NCI-H345 treated with DMSO at 0.1 percent for 48 hours (cell line): Measurements from ENCODE around the gene HES7.
"Not testable (repeated sequence)": the region's sequence is repeated elsewhere in the genome, so short reads cannot be mapped to it uniquely, and the experiment has no call there.

Experiments used
- DNase-seq: peaks from one replicate; lab custom pipeline; 2025; ENCODE audit not compliant: unreplicated experiment; lab: John Stamatoyannopoulos, UW

The HES7 gene

GRCh38 chr17:8123695-8124349 lies at the start of gene HES7:
HES7 (minus strand) TSS chr17:8124106; CDS start chr17:8124084, 22 bp downstream.
- no peak for DNase-seq

GRCh38 chr17:8173056-8173870 lies 49.4 kb upstream of the HES7 start:
- DNase-seq, result peak; percentile 83

- DNase-seq, result not testable (repeated sequence)
These were observed 46.3 kb upstream of the HES7 start for GRCh38 chr17:8170186-8170585.

GRCh38 chr17:8167526-8167925 lies 43.6 kb upstream of the HES7 start:
- DNase-seq, result no peak

GRCh38 chr17:8166731-8167130 lies 42.8 kb upstream of the HES7 start:
- no peak for DNase-seq

DNA sequence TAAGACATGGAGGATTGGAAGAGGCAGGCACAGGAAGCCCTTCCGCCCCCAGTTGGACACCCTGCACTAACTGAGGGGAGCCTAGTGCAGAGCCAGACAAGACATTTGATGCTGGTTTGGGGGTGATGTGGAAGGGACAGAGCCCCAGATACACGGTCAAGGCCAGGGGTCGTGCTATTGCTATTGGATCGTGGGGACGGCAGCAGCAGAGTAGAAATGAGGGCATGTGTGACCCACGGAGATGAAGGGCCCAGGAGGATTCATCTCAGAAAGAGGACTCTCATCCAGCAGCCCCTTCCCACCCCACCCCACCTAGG lies 40.9 kb upstream of the HES7 start:
- DNase-seq, result no peak

- DNase-seq, result no peak
These were observed 40.3 kb upstream of the HES7 start for GRCh38 chr17:8163978-8164814.

- DNase-seq, result peak; percentile 10
These were observed 39.4 kb upstream of the HES7 start for GRCh38 chr17:8162997-8163977.

GRCh38 chr17:8162233-8162996 lies 38.5 kb upstream of the HES7 start, which contains the start of gene VAMP2:
VAMP2 (minus strand) TSS chr17:8162948; CDS start chr17:8162879, 69 bp downstream.
- DNase-seq, result peak; percentile 46

GRCh38 chr17:8161289-8162232 lies 37.7 kb upstream of the HES7 start:
- DNase-seq, result no peak

GRCh38 chr17:8160741-8161221 lies 36.9 kb upstream of the HES7 start:
- DNase-seq, result no peak

- no peak for DNase-seq
These were observed 36.3 kb upstream of the HES7 start for GRCh38 chr17:8160224-8160577.

DNA sequence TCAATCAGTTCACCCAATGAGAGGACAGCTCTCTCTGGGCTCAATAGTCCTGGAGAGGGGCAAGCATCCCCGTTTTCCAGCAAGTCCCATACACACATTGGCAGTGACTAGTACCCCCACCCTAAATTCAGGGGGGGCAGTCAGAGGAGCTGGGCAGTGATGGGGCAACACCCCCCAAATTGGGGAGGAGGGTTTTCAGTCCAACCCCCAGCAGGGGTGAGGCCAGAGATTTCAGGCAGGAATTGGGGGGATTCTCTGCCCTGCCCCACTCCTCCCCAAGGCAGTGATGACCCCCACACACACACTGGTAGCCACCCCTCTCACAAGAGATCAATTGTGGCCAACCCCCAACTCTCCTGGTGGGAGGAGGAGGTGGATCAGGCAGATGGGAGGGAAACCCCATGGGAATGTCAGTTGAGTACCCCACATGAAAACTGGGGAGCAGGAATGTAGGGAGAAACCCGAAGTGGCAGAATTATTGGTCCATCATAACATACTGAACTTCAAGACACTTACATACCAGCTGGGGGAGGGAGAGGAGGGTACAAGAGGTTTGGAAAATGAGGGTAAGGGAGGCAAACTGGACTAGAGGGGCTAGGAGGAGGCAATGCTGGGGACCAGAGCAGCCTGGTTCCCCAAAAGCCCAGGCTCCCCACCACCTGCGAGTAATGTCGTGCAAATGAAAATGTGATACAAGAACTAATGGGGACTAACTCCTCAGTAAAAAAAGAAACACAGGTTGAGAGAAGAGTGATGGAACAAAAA lies 35.7 kb upstream of the HES7 start:
- DNase-seq, result no peak

DNA sequence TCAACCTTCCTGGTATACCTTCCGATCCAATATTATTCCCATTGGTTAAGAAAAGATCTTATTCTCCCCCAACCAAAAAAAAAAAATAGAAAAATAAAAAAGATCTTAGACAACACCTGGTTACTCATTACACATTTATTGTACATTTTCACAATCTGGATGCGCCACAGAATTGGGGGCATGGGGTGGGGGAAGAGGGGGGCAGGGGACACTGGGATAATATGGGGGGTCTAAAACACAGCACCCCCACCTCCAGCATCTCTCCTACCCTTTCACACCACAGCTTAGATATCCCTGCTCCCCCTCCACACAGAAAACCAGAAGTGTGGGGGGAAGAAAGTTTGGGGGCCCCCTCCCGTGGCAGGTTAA lies 35.1 kb upstream of the HES7 start:
- DNase-seq, result no peak

GRCh38 chr17:8158267-8159031 lies 34.5 kb upstream of the HES7 start:
- DNase-seq, result no peak

- peak; percentile 96 for DNase-seq
These were observed 32.5 kb upstream of the HES7 start for GRCh38 chr17:8156246-8156992.

DNA sequence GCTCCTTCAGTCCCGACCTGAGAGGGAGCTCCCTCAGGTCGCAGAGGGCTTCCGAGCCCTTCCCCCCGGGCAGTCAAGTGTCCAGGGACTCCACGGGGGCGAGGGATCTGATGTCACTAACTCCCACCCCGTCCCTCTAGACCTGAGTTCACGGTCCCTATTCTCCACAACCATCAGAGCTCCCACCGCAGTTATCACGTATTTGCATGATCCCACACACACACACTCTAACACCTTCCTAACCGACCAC lies 32.0 kb upstream of the HES7 start:
- no peak for DNase-seq
